ENCODE data around the gene BRSK1.

DNA sequence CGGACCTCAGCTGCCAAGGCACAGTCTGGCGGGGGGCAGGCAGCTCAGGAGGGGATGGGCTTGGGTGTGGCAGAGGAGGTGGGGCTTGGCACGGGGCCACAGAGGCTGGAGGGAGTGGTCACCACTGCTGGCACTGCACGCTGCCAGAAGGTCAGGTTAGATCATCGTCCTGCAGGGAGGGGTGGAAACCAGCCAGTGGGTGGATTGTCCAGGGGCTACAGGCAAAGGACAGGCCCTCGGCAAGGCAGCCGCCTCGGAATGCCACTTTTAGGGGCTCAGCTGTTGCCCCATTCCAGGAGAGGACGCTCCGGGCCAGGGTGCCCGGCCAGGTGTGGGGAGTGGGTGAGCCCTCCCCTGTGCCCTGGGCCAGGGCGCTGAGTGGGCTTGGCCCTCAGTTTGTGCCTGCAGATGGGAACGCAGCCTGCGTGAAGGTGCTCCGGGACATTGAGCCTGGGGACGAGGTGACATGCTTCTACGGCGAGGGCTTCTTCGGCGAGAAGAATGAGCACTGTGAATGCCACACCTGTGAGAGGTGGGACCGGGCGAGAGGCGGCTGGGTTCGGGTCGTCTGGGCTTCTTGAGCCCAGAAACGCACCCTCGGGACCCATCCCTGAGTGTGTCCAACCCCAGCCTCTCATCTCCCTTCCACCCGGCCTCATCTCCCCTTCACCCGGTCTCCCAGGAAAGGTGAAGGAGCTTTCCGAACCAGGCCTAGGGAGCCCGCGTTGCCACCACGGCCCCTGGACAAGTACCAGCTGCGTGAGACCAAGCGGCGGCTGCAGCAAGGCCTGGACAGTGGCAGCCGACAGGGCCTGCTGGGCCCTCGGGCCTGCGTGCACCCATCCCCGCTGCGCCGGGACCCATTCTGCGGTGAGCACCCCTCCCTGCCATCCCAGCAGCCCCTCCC, 62.3 kb downstream of the BRSK1 start:
- TF ChIP-seq, protein P1, sequence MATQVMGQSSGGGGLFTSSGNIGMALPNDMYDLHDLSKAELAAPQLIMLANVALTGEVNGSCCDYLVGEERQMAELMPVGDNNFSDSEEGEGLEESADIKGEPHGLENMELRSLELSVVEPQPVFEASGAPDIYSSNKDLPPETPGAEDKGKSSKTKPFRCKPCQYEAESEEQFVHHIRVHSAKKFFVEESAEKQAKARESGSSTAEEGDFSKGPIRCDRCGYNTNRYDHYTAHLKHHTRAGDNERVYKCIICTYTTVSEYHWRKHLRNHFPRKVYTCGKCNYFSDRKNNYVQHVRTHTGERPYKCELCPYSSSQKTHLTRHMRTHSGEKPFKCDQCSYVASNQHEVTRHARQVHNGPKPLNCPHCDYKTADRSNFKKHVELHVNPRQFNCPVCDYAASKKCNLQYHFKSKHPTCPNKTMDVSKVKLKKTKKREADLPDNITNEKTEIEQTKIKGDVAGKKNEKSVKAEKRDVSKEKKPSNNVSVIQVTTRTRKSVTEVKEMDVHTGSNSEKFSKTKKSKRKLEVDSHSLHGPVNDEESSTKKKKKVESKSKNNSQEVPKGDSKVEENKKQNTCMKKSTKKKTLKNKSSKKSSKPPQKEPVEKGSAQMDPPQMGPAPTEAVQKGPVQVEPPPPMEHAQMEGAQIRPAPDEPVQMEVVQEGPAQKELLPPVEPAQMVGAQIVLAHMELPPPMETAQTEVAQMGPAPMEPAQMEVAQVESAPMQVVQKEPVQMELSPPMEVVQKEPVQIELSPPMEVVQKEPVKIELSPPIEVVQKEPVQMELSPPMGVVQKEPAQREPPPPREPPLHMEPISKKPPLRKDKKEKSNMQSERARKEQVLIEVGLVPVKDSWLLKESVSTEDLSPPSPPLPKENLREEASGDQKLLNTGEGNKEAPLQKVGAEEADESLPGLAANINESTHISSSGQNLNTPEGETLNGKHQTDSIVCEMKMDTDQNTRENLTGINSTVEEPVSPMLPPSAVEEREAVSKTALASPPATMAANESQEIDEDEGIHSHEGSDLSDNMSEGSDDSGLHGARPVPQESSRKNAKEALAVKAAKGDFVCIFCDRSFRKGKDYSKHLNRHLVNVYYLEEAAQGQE (IDR thresholded peaks at IDR 0.05; ENCODE audit: insufficient read depth in 1 of 2, low read depth in 2 of 2, low read length in 2 of 2), result no peak
- TF ChIP-seq POLR2AphosphoS5 (IDR thresholded peaks at IDR 0.05; ENCODE audit: low read depth, low read length), result no peak
